Measurements from ENCODE around the gene LDAH.

LDAH gene

DNA sequence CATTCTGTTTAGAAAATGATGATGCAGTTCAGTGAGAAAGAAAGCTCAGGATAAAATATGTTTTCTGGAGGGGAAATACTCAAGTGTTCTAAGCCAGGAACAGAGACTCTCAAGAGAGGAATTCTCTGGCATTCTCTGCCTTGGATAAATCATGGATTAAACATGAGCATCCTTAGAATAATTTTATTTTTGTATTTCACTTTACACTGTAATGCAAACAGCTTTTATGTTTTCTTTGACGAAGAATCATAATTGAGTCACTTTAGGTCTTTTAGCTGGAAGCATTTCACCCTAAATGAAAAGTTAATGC is 144.9 kb downstream of the LDAH start:
- DNase-seq = no peak

- no peak for DNase-seq
Observed at GRCh38 chr2:20677301-20678085, 145.4 kb downstream of the LDAH start.

DNA sequence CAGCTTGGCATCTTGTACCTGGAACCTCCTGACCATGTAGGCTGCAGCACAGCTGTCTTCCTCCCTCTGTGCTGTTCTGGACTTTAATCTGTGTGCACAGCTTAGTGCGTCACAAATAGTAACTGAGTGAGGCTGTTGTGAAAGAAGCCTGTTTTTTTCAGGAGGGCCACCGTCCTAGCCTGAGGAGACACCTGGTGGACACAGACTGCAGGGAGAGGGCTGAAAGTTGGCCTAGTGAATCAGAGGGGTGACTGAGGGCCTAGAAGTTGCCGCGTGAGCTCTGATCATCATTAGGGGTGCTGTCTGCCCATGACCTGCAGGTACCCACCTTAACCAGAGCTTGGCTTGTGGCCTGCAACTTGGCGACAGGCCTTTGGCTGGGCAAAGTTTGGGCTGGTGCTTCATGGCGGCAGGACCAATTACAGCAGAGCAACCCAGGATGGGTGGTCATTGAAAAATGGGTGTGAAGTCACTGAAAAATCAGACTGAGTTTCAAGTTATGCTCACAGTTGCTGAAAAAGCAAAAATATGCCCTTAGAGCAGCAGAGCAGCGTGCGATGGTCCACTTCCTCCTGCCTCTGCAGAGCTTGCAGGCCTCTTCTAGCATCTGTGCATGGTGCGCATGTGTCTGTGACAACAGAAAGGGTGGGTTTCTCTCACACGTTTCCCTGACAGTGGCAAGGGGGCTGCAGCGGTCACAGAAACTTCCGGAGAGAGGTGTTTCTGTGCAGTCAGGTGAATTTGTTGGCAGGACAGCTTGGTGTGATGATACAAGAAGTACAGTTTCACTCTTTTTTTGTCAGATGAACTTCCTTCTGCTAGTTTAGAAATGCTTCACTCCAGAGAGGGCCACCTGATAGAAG is 146.3 kb downstream of the LDAH start:
- DNase-seq = no peak

DNA sequence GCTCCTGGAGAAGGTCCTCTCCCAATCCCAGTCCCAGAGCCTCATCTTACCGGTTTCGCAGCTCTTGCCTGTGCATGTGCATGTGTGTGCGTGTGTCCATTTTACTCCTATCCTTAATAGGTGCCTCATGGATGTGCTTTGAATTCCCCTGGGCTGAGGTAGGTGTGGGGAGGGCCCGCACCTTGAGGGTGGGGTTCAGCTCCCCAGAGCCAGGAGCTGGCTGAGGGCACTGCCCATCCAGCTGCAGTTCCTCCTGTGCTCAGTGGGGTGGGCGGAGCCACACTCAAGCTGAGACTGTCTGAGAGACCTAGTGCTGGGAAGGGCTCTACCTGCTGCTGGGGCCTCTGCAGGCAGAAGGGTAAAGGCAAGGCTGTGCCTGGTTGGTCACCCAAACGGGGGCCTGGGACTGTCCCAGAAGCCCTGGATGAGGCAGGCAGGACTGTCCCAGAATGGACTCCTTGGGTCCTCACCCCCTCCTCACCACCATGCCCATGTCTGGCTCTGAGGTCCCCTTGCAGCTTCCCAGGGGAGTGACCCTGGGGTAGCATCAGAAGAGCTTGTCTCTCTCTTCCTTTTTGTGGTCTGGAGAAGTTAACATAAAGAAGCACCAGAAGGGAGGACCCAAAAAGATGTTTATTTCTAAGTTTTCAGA is 147.1 kb downstream of the LDAH start:
- DNase-seq = peak in 1 of 2 experiments; percentile 57

DNA sequence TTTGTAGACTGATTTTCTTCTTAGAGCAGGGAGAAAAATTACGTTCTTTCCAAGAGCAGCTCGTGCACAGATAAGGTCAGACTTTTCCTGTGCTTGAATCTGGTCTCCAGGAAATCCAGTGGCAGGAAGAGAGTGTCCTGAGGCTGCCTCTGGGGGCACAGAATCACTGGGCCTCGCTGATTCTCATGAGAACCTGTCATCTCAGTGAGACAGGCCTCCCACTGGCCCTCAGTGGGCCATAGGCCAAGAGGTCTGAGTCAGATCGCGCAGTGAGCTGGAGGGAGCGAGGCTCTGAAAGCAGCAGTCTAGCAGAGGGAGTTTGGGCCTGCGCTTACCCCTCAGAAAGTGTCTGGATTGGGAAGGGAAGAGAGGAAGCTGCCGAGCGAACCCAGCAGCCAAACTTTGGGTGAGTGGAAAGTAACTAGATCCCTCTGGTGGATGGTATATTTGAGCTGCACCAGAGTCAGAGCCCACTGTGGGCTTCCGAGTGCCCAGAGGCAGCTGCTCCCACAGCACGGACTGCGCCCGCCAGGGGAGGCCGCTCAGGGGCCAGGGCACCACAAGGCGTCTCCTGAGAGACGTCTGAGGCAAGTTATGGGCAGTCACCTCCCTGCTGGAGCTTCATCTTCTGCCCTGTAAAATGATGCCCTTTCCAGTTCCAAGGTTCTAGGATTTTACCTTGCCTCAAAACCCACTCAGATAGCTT is 147.8 kb downstream of the LDAH start:
- no peak for DNase-seq

GRCh38 chr2:20674309-20674965 is 148.5 kb downstream of the LDAH start:
- no peak for DNase-seq

DNA sequence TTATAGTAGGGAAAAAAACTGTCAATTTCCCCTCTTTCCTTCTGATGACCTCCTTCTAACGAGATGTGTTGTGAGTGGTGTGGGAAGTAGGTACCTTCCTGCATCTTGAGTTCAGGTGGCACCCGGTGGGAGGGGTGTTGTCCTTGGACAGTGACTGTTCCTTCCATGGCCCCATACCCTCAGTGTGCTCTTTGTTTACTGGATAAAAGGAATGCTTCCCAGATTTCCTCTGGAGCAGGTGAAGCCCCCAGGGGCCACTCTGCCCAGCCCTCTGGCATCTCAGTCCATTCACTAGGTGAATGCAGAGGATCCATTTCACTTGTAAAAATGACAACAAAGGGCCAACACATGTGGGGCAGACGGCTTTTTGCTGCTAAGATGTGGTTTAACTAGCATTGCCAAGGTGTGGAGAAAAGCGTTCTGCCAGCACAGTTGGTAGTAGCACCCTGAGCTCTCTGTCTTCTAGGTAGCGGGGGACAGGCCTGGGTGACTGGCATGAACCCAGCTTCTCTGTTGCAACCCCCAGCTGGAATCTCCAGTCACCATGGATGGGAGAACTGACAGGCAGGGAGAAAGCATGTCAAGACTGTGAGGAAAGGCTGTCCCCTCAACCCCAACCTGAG is 149.1 kb downstream of the LDAH start:
- DNase-seq = no peak

- no peak for DNase-seq
Observed at GRCh38 chr2:20672201-20672951, 150.5 kb downstream of the LDAH start.

DNA sequence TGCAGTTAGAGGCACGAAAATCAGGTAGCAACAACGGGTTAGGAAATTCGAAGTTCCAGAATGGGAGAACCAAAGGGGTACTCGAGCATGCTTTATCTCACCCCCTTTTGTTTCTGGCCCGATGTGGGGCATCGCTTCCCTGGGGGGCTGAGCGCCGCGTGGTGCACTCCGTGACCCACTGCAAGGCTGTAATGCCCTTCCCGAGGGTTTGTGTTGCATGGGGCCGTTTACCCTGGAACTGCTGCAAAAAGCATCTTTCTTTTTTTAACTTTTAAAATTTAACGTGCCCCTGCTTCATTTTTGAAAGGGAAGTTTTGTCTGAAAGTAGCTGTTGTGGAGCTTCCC is 151.2 kb downstream of the LDAH start:
- DNase-seq = no peak

GRCh38 chr2:20671036-20671735 is 151.7 kb downstream of the LDAH start:
- no peak for DNase-seq

DNA sequence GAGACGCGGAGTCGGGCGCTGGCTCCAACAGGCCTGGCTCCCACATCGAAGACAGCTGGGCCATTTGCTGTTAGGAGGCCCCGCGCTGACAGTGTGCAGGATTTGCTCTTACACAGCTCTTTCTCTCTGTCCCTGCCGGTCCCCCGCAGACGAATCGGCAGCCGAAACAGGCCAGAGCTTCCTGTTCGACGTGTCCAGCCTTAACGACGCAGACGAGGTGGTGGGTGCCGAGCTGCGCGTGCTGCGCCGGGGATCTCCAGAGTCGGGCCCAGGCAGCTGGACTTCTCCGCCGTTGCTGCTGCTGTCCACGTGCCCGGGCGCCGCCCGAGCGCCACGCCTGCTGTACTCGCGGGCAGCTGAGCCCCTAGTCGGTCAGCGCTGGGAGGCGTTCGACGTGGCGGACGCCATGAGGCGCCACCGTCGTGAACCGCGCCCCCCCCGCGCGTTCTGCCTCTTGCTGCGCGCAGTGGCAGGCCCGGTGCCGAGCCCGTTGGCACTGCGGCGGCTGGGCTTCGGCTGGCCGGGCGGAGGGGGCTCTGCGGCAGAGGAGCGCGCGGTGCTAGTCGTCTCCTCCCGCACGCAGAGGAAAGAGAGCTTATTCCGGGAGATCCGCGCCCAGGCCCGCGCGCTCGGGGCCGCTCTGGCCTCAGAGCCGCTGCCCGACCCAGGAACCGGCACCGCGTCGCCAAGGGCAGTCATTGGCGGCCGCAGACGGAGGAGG is 152.4 kb downstream of the LDAH start:
- DNase-seq = no peak

DNA sequence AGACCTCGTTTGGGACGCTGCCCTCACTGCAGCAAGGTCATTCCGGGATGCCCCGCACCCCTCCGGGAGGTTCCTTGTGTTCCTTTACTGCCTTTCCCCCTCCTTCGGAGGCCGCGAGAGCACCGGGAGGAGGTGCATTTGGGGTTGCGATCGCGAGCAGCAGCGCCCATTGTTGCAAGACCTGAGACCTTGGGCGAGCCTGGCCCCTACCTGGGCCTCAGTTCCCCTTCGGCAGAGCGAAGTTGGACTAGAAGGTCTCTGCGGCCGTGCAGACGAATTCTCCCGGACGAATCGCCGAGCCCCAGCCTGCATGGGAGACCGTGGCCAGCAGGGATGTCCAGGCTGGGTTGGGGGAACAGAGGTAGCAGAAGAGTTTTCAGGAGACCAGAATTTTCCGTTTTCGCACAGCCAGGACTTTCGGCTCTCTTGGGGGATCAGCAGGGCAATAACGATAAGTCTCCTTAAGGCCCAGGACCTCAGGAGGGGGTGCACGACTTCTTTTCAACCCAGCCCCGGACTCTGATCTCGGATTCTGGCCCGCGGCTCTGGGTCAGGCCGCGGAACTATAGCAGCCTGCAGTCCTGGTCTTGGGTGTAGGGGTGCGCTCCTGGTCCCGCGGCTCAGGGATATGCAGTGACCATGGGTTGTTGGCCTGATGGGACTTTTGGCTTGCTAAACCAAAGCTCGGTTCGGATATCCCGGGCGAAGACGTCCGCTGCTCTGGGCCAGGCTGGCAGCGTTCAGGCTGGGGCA is 153.2 kb downstream of the LDAH start:
- no peak for DNase-seq

DNA sequence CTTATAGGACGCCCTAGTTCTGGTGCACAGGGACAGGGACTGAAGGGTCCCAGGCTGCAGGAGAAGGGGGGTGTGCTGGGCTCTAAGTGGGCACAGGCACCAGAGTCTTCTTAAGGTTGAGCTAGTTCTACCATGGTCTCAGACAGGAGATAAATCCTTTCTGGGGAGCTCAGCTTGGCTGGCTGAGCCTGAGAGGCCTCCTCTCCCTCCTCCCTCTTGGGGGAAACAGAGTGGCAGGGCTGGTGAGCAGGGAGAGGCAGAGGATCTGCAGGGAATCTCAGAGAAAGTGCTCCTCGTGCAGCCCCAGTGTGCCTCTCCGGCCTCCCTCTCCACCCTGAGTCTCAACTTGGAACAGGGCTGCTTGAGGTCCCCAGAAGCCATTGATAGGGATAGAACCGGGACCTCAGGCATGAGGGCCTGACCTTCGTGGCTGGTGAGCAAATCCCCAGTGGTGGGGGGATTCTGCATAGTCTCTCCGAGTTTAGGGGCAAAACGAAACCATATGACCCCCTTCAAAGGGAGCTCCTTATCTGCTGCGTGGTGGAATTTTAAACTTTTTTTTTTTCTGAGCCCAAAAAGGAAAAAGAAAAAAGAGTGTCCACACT is 153.9 kb downstream of the LDAH start:
- DNase-seq = no peak

GRCh38 chr2:20668451-20668850 is 154.4 kb downstream of the LDAH start:
- no peak for DNase-seq

GRCh38 chr2:20667531-20668401 is 155.1 kb downstream of the LDAH start:
- DNase-seq = peak in 1 of 2 experiments; percentile 42

DNA sequence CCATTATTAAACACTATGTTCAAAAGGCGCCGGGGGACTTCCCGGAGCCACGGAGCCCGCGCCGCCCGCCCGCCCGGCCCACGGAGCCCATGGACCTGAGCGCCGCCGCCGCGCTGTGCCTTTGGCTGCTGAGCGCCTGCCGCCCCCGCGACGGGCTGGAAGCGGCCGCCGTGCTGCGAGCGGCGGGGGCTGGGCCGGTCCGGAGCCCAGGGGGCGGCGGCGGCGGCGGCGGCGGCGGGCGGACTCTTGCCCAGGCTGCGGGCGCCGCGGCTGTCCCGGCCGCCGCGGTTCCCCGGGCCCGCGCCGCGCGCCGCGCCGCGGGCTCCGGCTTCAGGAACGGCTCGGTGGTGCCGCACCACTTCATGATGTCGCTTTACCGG is 155.8 kb downstream of the LDAH start:
- peak in 1 of 2 experiments; percentile 51 for DNase-seq

DNA sequence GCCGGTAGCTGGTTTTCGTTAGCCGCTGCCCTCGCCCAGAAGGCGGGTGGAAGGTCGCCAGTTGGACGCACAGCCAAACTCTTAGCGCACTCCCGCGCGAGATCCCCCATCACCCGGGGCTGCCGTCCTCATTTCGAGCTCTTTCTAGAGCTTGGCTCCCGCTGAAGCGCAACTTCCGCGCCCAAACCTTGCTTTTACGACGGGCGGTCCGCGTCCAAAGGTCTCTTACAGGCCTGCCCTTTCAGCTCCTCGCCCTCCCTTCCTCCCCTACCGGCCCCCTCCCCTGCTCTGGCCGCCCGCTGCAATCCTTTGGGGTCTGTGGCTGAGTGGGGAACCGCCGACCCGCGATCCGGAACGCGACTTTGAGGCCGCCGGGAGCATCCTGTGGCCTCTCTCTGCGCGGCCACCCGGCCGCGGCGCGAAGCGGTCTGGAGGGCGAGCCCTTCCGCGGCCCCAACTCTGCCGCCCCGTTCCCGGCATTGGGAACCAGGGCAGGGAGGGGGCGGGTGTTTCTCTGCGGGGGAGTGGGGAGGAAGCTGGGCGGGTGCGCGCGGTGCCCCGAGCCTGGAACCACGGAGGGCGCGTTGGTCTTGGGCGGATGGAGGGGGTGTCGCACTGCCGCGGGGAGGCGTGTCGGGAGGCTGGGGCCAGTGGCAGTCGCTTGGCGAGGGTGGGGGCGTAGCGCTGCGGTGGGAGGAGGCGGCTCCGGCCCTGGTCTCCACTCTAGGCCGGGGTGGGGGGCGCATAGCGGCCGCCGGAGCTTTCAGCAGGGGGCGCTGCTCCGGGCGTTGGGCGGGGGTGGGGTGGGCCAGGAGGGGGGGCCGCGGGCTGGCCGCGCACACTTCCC is 156.4 kb downstream of the LDAH start, which contains the start of gene GDF7:
Gene GDF7 (plus strand): TSS at position 841 of the 847 bp plus-strand sequence. CDS start 96 bp downstream, outside the sequence.
- peak in 1 of 2 experiments; percentile 70 for DNase-seq

Measured in NCI-H526 (cell line).